Fibroblast of lung (primary cell): ENCODE results near the gene CYP1A2. TPM values are rescaled to one million over a fixed set of nuclear protein-coding genes. Genes with fewer than 3 reads are reported as not detected.

Experiments
- DNase-seq, 2 donors: peaks; one replicate each; pipeline versions ENCODE4 v3.0.0 to v3.0.0-alpha.2; 2010; ENCODE audit warnings: low read depth in 2 of 2
- H2AFZ ChIP-seq: 2 replicates; pipeline ENCODE4 v1.5.1; 2012; ENCODE audit warnings: low read length, control low read depth, inconsistent platforms
- H3K27ac ChIP-seq: 2 replicates; pipeline ENCODE4 v1.5.1; 2011; ENCODE audit warnings: low read length, control low read depth; ENCODE audit not compliant: insufficient read depth
- H3K27me3 ChIP-seq: 2 replicates; pipeline ENCODE4 v1.5.1; 2011; ENCODE audit warnings: mild to moderate bottlenecking, low read length; ENCODE audit not compliant: control insufficient read depth, insufficient read depth
- H3K36me3 ChIP-seq: 2 replicates; pipeline ENCODE4 v1.5.1; 2011; ENCODE audit warnings: low read length; ENCODE audit not compliant: control insufficient read depth, insufficient read depth
- H3K4me1 ChIP-seq: 2 replicates; pipeline ENCODE4 v1.5.1; 2011; ENCODE audit warnings: low read length; ENCODE audit not compliant: control insufficient read depth, insufficient read depth; ENCODE audit errors: extremely low read depth
- H3K4me2 ChIP-seq: 2 replicates; pipeline ENCODE4 v1.5.1; 2011; ENCODE audit warnings: low read length, control low read depth; ENCODE audit not compliant: insufficient read depth; ENCODE audit errors: extremely low read depth
- H3K4me3 ChIP-seq, 4 experiments: fragments of 200-600 bp in 1 of 4; sonication (generic) in 1 of 4; replicated peaks in 1 of 4; 2 replicates each; pipeline ENCODE4 v1.5.1; 2011 to 2016; ENCODE audit warnings: low read length in 4 of 4, low read depth in 3 of 4, mild to moderate bottlenecking in 3 of 4, control low read depth in 2 of 4, inconsistent platforms in 1 of 4, mixed read lengths in 1 of 4; ENCODE audit not compliant: insufficient read depth in 1 of 4; ENCODE audit errors: control extremely low read depth in 1 of 4
- H3K79me2 ChIP-seq: 2 replicates; pipeline ENCODE4 v1.5.1; 2012; ENCODE audit warnings: mild to moderate bottlenecking, low read length, inconsistent platforms; ENCODE audit not compliant: control insufficient read depth, insufficient read depth
- H3K9ac ChIP-seq: 2 replicates; pipeline ENCODE4 v1.5.1; 2011; ENCODE audit warnings: mild to moderate bottlenecking, low read length, control low read depth; ENCODE audit not compliant: insufficient read depth
- H3K9me3 ChIP-seq: 2 replicates; pipeline ENCODE4 v1.5.1; 2012; ENCODE audit warnings: low read depth, low read length; ENCODE audit not compliant: control insufficient read depth, insufficient read depth
- H4K20me1 ChIP-seq: 2 replicates; pipeline ENCODE4 v1.5.1; 2011; ENCODE audit warnings: low read length; ENCODE audit not compliant: control insufficient read depth, insufficient read depth; ENCODE audit errors: extremely low read depth
- CTCF ChIP-seq, 2 donors: IDR thresholded peaks in 1 of 2; conservative IDR thresholded peaks in 1 of 2; 1 replicate in 1 of 2; 2 replicates in 1 of 2; pipeline ENCODE4 v1.5.1; 2011 to 2012; ENCODE audit warnings: low read length in 2 of 2, control low read depth in 1 of 2, inconsistent platforms in 1 of 2, low read depth in 1 of 2, mild to moderate bottlenecking in 1 of 2
- EZH2 ChIP-seq: IDR thresholded peaks from 2 replicates; pipeline ENCODE4 v1.5.1; 2012; ENCODE audit warnings: low read length, control low read depth, mild to moderate bottlenecking; ENCODE audit errors: missing control alignments
- polyA plus RNA-seq, 2 donors: library from polyadenylated mRNA; depleted of rRNA in 1 of 2; stranded (reverse) in 1 of 2; unstranded in 1 of 2; fragments of >200 nt; gene quantifications; 2 replicates each; pipeline ENCODE4 v1.2.1, GENCODE V29; 2011 to 2012; ENCODE audit warnings: missing spikeins in 1 of 2
- total RNA-seq: library from RNA; depleted of rRNA; stranded (reverse); fragments of >200 nt; gene quantifications from 2 replicates; pipeline ENCODE4 v1.2.1, GENCODE V29; 2014

Gene CYP1A2
- total and polyA plus RNA-seq, 2 donors (not counting 1 experiment from before 2014, with no cell fraction given), result not detected

- TF ChIP-seq EZH2 (no peak), CTCF (conservative IDR thresholded peaks at IDR 0.05 in 1 of 2, IDR thresholded peaks at IDR 0.05 in 1 of 2; ENCODE audit: low read depth in 1 of 2, low read length in 2 of 2) (no peak)
- Histone ChIP-seq H3K4me2 (no peak overlapping the region), H3K27me3 (no peaks in the 10 kb centered on the region), H3K36me3 (no peaks in the 10 kb centered on the region), H4K20me1 (no peaks in the 10 kb centered on the region), H2AFZ (no peak overlapping the region), H3K27ac (peak overlapping the region; percentile 45), H3K4me1 (peaks cover 69% of the 10 kb centered on the region), H3K79me2 (peaks cover 83% of the 10 kb centered on the region), H3K9me3 (no peaks in the 10 kb centered on the region), H3K9ac (no peak overlapping the region), H3K4me3 (no peak overlapping the region)
- no peak for DNase-seq
These were observed 40.1 kb downstream of the CYP1A2 start for GRCh38 chr15:74788683-74789151.

GRCh38 chr15:74789171-74789631, 40.6 kb downstream of the CYP1A2 start:
- no peak overlapping the region for H3K4me2 ChIP-seq
- H4K20me1 ChIP-seq, result no peaks in the 10 kb centered on the region

GRCh38 chr15:74789741-74790079, 41.1 kb downstream of the CYP1A2 start:
- no peak overlapping the region for H3K4me3 ChIP-seq
- H4K20me1 ChIP-seq, result no peaks in the 10 kb centered on the region
- no peak for DNase-seq
- peak overlapping the region; percentile 23 for H3K4me2 ChIP-seq
- H2AFZ ChIP-seq, result no peak overlapping the region
- peaks cover 79% of the 10 kb centered on the region for H3K79me2 ChIP-seq
- no peaks in the 10 kb centered on the region for H3K9me3 ChIP-seq
- peak overlapping the region; percentile 20 for H3K9ac ChIP-seq
- no peaks in the 10 kb centered on the region for H3K27me3 ChIP-seq
- peak overlapping the region; percentile 59 for H3K27ac ChIP-seq
- H3K4me1 ChIP-seq, result peaks cover 59% of the 10 kb centered on the region
- no peaks in the 10 kb centered on the region for H3K36me3 ChIP-seq
- TF ChIP-seq CTCF (conservative IDR thresholded peaks at IDR 0.05 in 1 of 2, IDR thresholded peaks at IDR 0.05 in 1 of 2; ENCODE audit: low read depth in 1 of 2, low read length in 2 of 2), result no peak
- TF ChIP-seq EZH2, result no peak

More at GRCh38 chr15:74789171-74789631, 40.6 kb downstream of the CYP1A2 start:
- H3K79me2 ChIP-seq, result peaks cover 79% of the 10 kb centered on the region
- no peaks in the 10 kb centered on the region for H3K36me3 ChIP-seq
- no peak overlapping the region for H3K4me3 ChIP-seq
- no peaks in the 10 kb centered on the region for H3K27me3 ChIP-seq
- peak overlapping the region; percentile 59 for H3K27ac ChIP-seq
- H3K9ac ChIP-seq, result no peak overlapping the region
- no peak for DNase-seq
- H2AFZ ChIP-seq, result no peak overlapping the region
- TF ChIP-seq CTCF (conservative IDR thresholded peaks at IDR 0.05 in 1 of 2, IDR thresholded peaks at IDR 0.05 in 1 of 2; ENCODE audit: low read depth in 1 of 2, low read length in 2 of 2), result no peak
- TF ChIP-seq EZH2, result no peak
- H3K9me3 ChIP-seq, result no peaks in the 10 kb centered on the region
- H3K4me1 ChIP-seq, result peaks cover 64% of the 10 kb centered on the region
